Stimulated activated effector memory CD8-positive, alpha-beta T cell treated with anti-CD3 and anti-CD28 coated beads, Interleukin-12 subunit alpha, Interleukin-12 subunit beta, amount 100 ng/mL, for 72 hours (primary cell): ENCODE results near the gene CPLANE1.
"Not testable (repeated sequence)": the region's sequence is repeated elsewhere in the genome, so short reads cannot be mapped to it uniquely, and the experiment has no call there.

Source experiments
- ATAC-seq: fragments of 150-1000 bp; cut with Tn5 transposase; 2 replicates; pipeline ENCODE4 v1.10.0; 2021
- DNase-seq, 2 donors: peaks; one replicate each; pipeline ENCODE4 v3.0.0; 2021 to 2022; ENCODE audit warnings: low spot score in 2 of 2
- H3K27ac Mint-ChIP-seq: one replicate; pipeline ENCODE4 v1.8.0; 2022; ENCODE audit warnings: mild to moderate bottlenecking, mixed read lengths
- H3K36me3 Mint-ChIP-seq: one replicate; pipeline ENCODE4 v1.8.0; 2022; ENCODE audit warnings: mild to moderate bottlenecking, mixed read lengths
- H3K4me1 Mint-ChIP-seq: one replicate; pipeline ENCODE4 v1.8.0; 2022; ENCODE audit warnings: mixed read lengths
- H3K4me3 Mint-ChIP-seq: one replicate; pipeline ENCODE4 v1.8.0; 2022; ENCODE audit warnings: mild to moderate bottlenecking, mixed read lengths
- H3K9me3 Mint-ChIP-seq: one replicate; pipeline ENCODE4 v1.8.0; 2022; ENCODE audit warnings: mixed read lengths

CPLANE1 gene

GRCh38 chr5:37187465-37187977 is 61.7 kb downstream of the CPLANE1 start:
- no peak overlapping the region for H3K27ac Mint-ChIP-seq
- no peak overlapping the region for H3K4me3 Mint-ChIP-seq
- H3K36me3 Mint-ChIP-seq: peaks cover 27% of the 10 kb centered on the region
- DNase-seq (no peak), ATAC-seq (no peak)
- no peaks in the 10 kb centered on the region for H3K4me1 Mint-ChIP-seq
- H3K9me3 Mint-ChIP-seq: no peaks in the 10 kb centered on the region

- ATAC-seq (no peak), DNase-seq (no peak)
- Mint-ChIP-seq H3K27ac (no peak overlapping the region), H3K4me1 (no peaks in the 10 kb centered on the region), H3K9me3 (no peaks in the 10 kb centered on the region), H3K36me3 (peaks cover 27% of the 10 kb centered on the region), H3K4me3 (no peak overlapping the region)
These were observed 64.3 kb downstream of the CPLANE1 start for GRCh38 chr5:37184748-37185364.

GRCh38 chr5:37182667-37183066 is 66.5 kb downstream of the CPLANE1 start:
- Mint-ChIP-seq H3K9me3 (no peaks in the 10 kb centered on the region), H3K4me3 (no peak overlapping the region), H3K36me3 (peaks cover 35% of the 10 kb centered on the region), H3K27ac (no peak overlapping the region), H3K4me1 (no peaks in the 10 kb centered on the region)
- ATAC-seq (no peak), DNase-seq (no peak)

GRCh38 chr5:37174928-37175327 is 74.2 kb downstream of the CPLANE1 start:
- Mint-ChIP-seq H3K9me3 (no peaks in the 10 kb centered on the region), H3K27ac (no peak overlapping the region), H3K36me3 (peaks cover 75% of the 10 kb centered on the region), H3K4me3 (no peak overlapping the region), H3K4me1 (no peaks in the 10 kb centered on the region)
- ATAC-seq: no peak
- DNase-seq: no peak

- H3K4me1 Mint-ChIP-seq: no peaks in the 10 kb centered on the region
- DNase-seq (no peak), ATAC-seq (no peak)
- no peak overlapping the region for H3K4me3 Mint-ChIP-seq
- no peak overlapping the region for H3K27ac Mint-ChIP-seq
- H3K9me3 Mint-ChIP-seq: no peaks in the 10 kb centered on the region
- H3K36me3 Mint-ChIP-seq: peaks cover 81% of the 10 kb centered on the region
These were observed 76.2 kb downstream of the CPLANE1 start for GRCh38 chr5:37172957-37173356.

GRCh38 chr5:37170856-37171255 is 78.3 kb downstream of the CPLANE1 start:
- Mint-ChIP-seq H3K27ac (no peak overlapping the region), H3K9me3 (no peaks in the 10 kb centered on the region), H3K4me1 (no peaks in the 10 kb centered on the region), H3K36me3 (peaks cover 69% of the 10 kb centered on the region), H3K4me3 (no peak overlapping the region)
- no peak for DNase-seq
- no peak for ATAC-seq

- H3K36me3 Mint-ChIP-seq: peaks cover 25% of the 10 kb centered on the region
- no peak overlapping the region for H3K27ac Mint-ChIP-seq
- DNase-seq: no peak
- no peak for ATAC-seq
- H3K9me3 Mint-ChIP-seq: no peaks in the 10 kb centered on the region
- no peaks in the 10 kb centered on the region for H3K4me1 Mint-ChIP-seq
- H3K4me3 Mint-ChIP-seq: no peak overlapping the region
These were observed 83.0 kb downstream of the CPLANE1 start for GRCh38 chr5:37166197-37166596.

- no peak overlapping the region for H3K4me3 Mint-ChIP-seq
- peaks cover 21% of the 10 kb centered on the region for H3K36me3 Mint-ChIP-seq
- ATAC-seq: no peak
- no peaks in the 10 kb centered on the region for H3K9me3 Mint-ChIP-seq
- no peak overlapping the region for H3K27ac Mint-ChIP-seq
- no peaks in the 10 kb centered on the region for H3K4me1 Mint-ChIP-seq
- DNase-seq: no peak
These were observed 83.4 kb downstream of the CPLANE1 start for GRCh38 chr5:37165761-37166160.

GRCh38 chr5:37153661-37154060 is 95.5 kb downstream of the CPLANE1 start:
- H3K4me1 Mint-ChIP-seq: peaks cover 5% of the 10 kb centered on the region
- H3K9me3 Mint-ChIP-seq: no peaks in the 10 kb centered on the region
- DNase-seq: no peak
- H3K36me3 Mint-ChIP-seq: peaks cover 34% of the 10 kb centered on the region
- no peak for ATAC-seq
- no peak overlapping the region for H3K4me3 Mint-ChIP-seq
- no peak overlapping the region for H3K27ac Mint-ChIP-seq

GRCh38 chr5:37146896-37147295 is 102.3 kb downstream of the CPLANE1 start:
- Mint-ChIP-seq H3K4me3 (no peak overlapping the region), H3K36me3 (peaks cover 21% of the 10 kb centered on the region), H3K27ac (no peak overlapping the region), H3K4me1 (no peaks in the 10 kb centered on the region), H3K9me3 (peaks cover 5% of the 10 kb centered on the region)
- DNase-seq: no peak
- no peak for ATAC-seq

- DNase-seq (no peak), ATAC-seq (no peak)
- Mint-ChIP-seq H3K4me3 (no peak overlapping the region), H3K27ac (no peak overlapping the region), H3K9me3 (peaks cover 12% of the 10 kb centered on the region), H3K36me3 (peaks cover 37% of the 10 kb centered on the region), H3K4me1 (no peaks in the 10 kb centered on the region)
These were observed 112.5 kb downstream of the CPLANE1 start for GRCh38 chr5:37136694-37137093.

GRCh38 chr5:37135312-37135711 is 113.9 kb downstream of the CPLANE1 start:
- not testable (repeated sequence) for H3K4me3 Mint-ChIP-seq, H3K27ac Mint-ChIP-seq, H3K4me1 Mint-ChIP-seq, ATAC-seq, DNase-seq
- Mint-ChIP-seq H3K36me3 (peaks cover 37% of the 10 kb centered on the region), H3K9me3 (peaks cover 12% of the 10 kb centered on the region)

- H3K4me1 Mint-ChIP-seq: no peaks in the 10 kb centered on the region
- H3K4me3 Mint-ChIP-seq: no peak overlapping the region
- DNase-seq: no peak
- peaks cover 37% of the 10 kb centered on the region for H3K36me3 Mint-ChIP-seq
- no peak for ATAC-seq
- no peak overlapping the region for H3K27ac Mint-ChIP-seq
- H3K9me3 Mint-ChIP-seq: peaks cover 12% of the 10 kb centered on the region
These were observed 115.2 kb downstream of the CPLANE1 start for GRCh38 chr5:37133939-37134338.

GRCh38 chr5:37132646-37133045 is 116.5 kb downstream of the CPLANE1 start:
- ATAC-seq: no peak
- DNase-seq: no peak
- Mint-ChIP-seq H3K4me1 (no peaks in the 10 kb centered on the region), H3K27ac (no peak overlapping the region), H3K9me3 (peaks cover 12% of the 10 kb centered on the region), H3K4me3 (no peak overlapping the region), H3K36me3 (peaks cover 27% of the 10 kb centered on the region)

- ATAC-seq: no peak
These were observed 127.7 kb downstream of the CPLANE1 start for GRCh38 chr5:37121465-37121864.

GRCh38 chr5:37121027-37121426 is 128.1 kb downstream of the CPLANE1 start:
- DNase-seq (no peak), ATAC-seq (no peak)
- Mint-ChIP-seq H3K4me3 (no peak overlapping the region), H3K27ac (no peak overlapping the region), H3K9me3 (no peaks in the 10 kb centered on the region), H3K36me3 (peaks cover 6% of the 10 kb centered on the region), H3K4me1 (no peaks in the 10 kb centered on the region)

More at GRCh38 chr5:37121465-37121864, 127.7 kb downstream of the CPLANE1 start:
- Mint-ChIP-seq H3K36me3 (peaks cover 6% of the 10 kb centered on the region), H3K4me1 (no peaks in the 10 kb centered on the region), H3K27ac (no peak overlapping the region), H3K9me3 (no peaks in the 10 kb centered on the region), H3K4me3 (no peak overlapping the region)
- no peak for DNase-seq
